Epithelial cell of esophagus (primary cell): ENCODE results near the gene ZNF687.

ENCODE experiments used
- DNase-seq: peaks from one replicate; pipeline ENCODE4 v3.0.0; 2010; ENCODE audit warnings: low read depth
- H3K4me3 ChIP-seq: 2 replicates; pipeline ENCODE4 v1.5.1; 2011; ENCODE audit warnings: mild to moderate bottlenecking, low read length, control low read depth
- CTCF ChIP-seq: IDR thresholded peaks from 2 replicates; pipeline ENCODE4 v1.5.1; 2011; ENCODE audit warnings: low read depth, mild to moderate bottlenecking, low read length, control low read depth, inconsistent platforms; ENCODE audit not compliant: insufficient read depth; ENCODE audit errors: missing control alignments

ZNF687 gene

GRCh38 chr1:151294742-151295462, 12.8 kb downstream of the ZNF687 start:
- DNase-seq: no peak
- no peak overlapping the region for H3K4me3 ChIP-seq
- no peak for TF ChIP-seq CTCF

GRCh38 chr1:151309811-151310323, 27.8 kb downstream of the ZNF687 start:
- no peak for DNase-seq
- H3K4me3 ChIP-seq: no peak overlapping the region
- no peak for TF ChIP-seq CTCF

- no peak for DNase-seq
- H3K4me3 ChIP-seq: no peak overlapping the region
- TF ChIP-seq CTCF: no peak
Observed at GRCh38 chr1:151311011-151311410, 28.9 kb downstream of the ZNF687 start.

GRCh38 chr1:151311589-151312331, 29.7 kb downstream of the ZNF687 start:
- TF ChIP-seq CTCF: no peak
- H3K4me3 ChIP-seq: no peak overlapping the region
- DNase-seq: peak; percentile 100

- no peak overlapping the region for H3K4me3 ChIP-seq
- peak; percentile 66 for DNase-seq
- TF ChIP-seq CTCF: no peak
Observed at GRCh38 chr1:151312411-151312810, 30.3 kb downstream of the ZNF687 start.

GRCh38 chr1:151312826-151313225, 30.7 kb downstream of the ZNF687 start:
- H3K4me3 ChIP-seq: no peak overlapping the region
- DNase-seq: no peak
- TF ChIP-seq CTCF: no peak

- no peak for TF ChIP-seq CTCF
- H3K4me3 ChIP-seq: no peak overlapping the region
- DNase-seq: peak; percentile 17
Observed at GRCh38 chr1:151313501-151313900, 31.4 kb downstream of the ZNF687 start.
